ENCODE data around the gene IL5RA.

GRCh38 chr3:3082234-3082924 is 27.8 kb downstream of the IL5RA start:
- TF ChIP-seq POLR2A (conservative IDR thresholded peaks at IDR 0.05) (no peak), ZNF324 (CRISPR knock-in tag; IDR thresholded peaks at IDR 0.05) (no peak), ZBTB49 (CRISPR knock-in tag; IDR thresholded peaks at IDR 0.05; ENCODE audit: borderline replicate concordance) (no peak), POLR2AphosphoS2 (IDR thresholded peaks at IDR 0.05; ENCODE audit: low read length) (no peak), ATF1 (CRISPR knock-in tag; IDR thresholded peaks at IDR 0.05) (no peak), ATF1 (tag; IDR thresholded peaks at IDR 0.05) (no peak), CHD4 (IDR thresholded peaks at IDR 0.05; ENCODE audit: insufficient read depth, insufficient replicate concordance, low read depth, low read length, poor library complexity, severe bottlenecking) (no peak), ARHGAP35 (IDR thresholded peaks at IDR 0.05; ENCODE audit: partially characterized antibody) (no peak), FOXK1 (CRISPR knock-in tag; IDR thresholded peaks at IDR 0.05; ENCODE audit: borderline replicate concordance) (no peak)

Data from K562 (cell line).